GM19438 (cell line): Measurements from ENCODE around the gene PDZK1IP1.

Source experiments
- ATAC-seq: cut with Tn5 transposase; IDR thresholded peaks from one replicate; pipeline ENCODE4 v1.9.1; 2021; ENCODE audit warnings: low read depth; ENCODE audit not compliant: unreplicated experiment

The PDZK1IP1 gene, protein sequence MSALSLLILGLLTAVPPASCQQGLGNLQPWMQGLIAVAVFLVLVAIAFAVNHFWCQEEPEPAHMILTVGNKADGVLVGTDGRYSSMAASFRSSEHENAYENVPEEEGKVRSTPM

DNA sequence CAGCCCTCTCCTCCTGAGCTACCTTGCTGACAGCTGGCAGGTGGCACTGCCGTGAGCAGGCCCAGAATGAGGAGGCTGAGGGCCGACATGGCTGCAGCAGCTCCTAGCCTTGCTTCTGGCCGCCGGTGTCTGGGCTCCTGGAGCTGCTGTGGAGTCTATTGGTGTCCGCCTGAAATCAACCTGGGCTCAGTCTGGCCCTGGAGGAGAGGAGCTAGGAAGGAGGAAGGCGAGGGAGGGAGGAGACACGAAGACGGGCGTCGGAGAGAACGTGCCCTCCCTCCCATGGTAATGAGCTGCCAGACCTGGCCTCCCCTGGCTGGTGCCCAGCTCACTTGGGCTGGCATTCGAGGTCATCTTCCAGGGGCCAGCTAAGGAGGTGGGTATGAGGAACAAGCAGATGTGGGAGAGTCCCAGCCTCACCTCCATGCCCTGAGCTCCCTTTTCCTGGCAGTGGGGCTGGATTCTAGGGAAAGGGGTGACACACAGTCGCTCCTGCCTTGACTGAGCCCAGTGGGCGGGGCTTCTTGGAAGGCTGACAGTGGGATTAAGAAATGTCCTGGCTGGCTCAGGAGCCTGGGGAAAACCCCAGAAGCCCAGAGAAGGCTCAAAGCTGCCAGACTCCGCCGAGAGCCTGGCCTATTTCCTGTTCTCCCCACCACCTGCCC is at the start of gene PDZK1IP1:
Gene PDZK1IP1 (minus strand): TSS at position 193 of the 665 bp plus-strand sequence. CDS start 104 bp downstream, at position 89.
- no peak for ATAC-seq

DNA sequence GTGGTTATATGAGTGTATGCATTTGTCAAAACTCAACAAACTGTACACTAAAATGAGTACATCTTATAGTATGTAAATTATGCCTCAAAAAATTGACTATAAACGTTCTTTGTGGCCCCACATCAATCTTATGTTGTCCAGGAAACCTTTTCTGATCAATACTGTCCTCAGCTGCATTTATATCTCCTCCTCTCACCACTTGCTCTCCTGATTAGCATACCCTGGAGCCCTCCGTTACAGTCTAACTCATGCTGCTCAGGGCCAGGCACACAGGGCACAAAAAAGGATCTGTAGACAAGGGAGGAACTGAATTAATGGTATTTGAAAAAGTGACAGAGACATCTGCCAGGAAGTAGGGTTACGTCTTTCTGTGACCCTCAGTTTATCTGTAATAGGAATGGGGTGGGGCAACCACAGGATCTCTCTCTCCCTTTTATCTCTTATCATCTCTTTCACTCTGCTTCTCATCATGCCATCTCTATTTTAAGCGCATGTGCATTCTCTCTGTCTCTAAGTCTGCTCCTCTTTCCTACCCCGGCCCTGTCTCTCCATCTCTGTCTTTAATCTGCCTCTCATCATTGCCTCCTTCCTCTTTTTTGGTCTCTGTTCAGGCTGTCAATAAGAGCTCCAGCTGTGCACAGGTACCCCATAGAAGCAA is 49.2 kb upstream of the PDZK1IP1 start:
- no peak for ATAC-seq

DNA sequence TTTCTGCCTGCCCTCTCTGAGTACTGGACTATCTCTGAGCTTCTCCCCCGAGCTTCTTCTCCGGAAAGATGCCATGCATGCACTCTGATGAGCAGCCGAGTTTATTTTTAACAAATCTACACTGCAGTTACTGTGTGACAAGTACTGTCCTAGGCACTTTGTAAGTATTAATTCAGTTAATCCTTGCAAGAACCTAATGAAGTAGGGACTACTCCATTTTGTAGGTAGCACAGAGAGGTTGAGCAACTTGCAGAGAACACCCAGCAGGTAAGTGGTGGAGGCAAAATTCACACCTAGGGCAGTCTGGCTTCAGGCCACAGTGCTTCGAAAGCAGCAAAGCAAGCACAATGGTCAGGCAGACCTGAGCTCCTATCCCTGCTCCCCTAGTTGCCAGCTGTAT is 46.0 kb upstream of the PDZK1IP1 start:
- no peak for ATAC-seq

DNA sequence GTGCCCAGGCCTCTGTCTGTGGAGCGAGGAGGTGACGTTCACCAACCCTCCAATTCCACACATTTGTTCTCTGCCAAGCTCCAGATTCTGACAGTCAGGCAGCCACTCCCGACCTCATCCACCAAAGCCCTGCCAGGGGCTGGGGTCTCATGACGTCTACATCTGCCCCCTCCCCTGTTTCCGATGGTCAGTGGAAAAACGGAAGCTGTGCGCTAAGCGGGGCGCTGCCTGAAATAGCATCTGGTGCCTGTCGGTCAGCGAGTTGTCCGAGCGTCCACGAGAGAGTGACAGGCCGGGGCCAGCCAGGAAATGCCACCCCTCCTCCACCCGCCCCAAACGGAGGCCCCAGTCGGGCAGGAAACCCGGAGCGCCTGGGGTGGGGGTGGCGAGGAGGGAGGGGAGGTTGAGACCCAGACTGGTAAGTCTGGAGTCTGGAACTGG is 45.4 kb upstream of the PDZK1IP1 start:
- ATAC-seq, result no peak

DNA sequence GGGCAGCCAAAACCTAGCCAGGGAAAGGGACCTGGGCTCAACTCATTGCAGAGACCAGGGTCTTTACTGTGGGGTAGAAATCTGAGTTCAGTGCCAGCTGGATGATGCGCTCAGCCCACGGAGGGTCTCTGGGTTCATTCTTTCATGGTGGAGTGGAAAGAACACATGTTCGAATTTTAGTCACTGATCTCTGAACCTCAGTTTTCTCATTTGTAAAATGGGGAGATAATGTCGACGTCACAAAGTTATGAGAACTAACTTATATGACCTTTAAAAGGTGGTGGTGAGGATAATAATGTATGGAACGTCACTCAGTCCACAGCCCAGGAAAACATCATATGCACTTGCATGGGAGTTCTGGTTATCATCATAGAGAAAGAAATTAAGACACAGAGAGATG is 43.4 kb upstream of the PDZK1IP1 start:
- no peak for ATAC-seq

DNA sequence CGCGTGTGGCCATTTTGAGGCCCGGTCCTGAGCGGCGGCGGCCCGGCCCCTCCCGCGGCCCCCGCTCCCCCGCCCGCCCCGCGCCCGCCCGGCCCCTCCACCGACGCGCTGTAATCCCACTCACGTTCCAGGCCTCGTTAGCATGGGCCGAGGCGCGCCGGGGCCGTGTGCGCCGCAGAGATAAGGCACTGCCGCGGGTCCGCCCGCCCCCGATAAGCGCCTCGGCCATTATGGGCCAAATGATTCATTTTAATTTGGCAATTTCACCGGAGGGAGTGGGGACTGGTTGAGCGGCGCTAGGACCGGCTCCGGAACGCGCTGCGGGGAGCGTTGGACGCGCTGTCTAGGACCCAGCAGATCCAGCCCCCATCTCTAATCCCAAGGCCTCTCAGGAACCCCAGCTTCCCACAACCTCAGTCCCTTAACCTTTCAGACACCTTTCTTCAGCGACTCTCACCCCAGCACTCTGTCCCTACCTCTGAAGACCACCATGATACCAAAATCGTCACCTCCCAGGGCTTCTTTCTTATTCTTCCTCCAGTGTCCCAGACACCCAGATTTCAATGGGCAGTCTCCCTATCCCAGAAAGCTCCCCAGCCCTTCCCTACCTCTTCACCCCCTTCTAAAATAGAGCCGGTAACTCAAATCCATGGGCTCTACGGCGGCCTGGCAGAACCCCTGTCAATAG is 42.5 kb upstream of the PDZK1IP1 start, which contains the start of gene TAL1:
Gene TAL1 (minus strand): TSS at position 39 of the 688 bp plus-strand sequence. CDS start 6,337 bp downstream, outside the sequence.
- no peak for ATAC-seq

DNA sequence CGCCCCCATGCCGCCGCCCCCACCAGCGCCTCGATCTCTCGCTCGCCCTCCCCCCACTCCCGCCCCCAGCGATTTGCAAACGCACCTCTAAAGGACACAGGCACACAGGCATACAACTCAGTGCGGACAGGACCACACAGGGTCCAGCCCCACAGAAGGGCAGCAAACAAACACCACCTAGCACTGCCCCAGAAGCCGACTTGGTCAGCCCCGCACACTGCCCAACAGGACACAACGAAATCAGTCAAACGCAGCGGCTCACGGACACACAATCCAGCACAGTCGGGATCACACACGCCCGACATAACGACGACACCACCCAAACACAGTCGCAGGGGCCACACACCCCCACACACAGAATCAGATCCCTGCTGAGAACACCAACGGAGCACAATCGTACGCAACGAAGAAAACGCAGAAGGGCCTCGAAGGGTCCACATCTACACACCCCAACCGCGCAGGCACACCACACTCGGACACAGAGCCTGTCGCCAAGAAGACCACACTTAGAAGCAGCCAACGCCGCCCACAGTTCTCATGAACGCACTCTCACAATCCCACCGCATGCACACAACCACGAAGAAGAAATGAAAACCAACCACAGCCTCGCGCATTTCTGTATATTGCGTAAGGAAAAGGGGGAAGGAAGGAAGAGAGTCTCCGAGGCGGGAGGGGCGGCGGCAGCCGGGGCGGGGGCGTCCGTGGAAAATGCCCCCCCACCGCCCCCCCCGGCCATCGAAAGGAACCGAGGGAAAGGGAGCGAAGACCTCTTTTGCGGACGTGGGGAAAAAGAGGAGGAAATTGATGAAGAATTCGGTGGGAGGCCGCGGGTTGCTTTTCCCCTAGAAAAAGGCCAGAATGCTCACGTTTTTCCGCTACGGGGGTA is 41.7 kb upstream of the PDZK1IP1 start:
- ATAC-seq, result no peak

DNA sequence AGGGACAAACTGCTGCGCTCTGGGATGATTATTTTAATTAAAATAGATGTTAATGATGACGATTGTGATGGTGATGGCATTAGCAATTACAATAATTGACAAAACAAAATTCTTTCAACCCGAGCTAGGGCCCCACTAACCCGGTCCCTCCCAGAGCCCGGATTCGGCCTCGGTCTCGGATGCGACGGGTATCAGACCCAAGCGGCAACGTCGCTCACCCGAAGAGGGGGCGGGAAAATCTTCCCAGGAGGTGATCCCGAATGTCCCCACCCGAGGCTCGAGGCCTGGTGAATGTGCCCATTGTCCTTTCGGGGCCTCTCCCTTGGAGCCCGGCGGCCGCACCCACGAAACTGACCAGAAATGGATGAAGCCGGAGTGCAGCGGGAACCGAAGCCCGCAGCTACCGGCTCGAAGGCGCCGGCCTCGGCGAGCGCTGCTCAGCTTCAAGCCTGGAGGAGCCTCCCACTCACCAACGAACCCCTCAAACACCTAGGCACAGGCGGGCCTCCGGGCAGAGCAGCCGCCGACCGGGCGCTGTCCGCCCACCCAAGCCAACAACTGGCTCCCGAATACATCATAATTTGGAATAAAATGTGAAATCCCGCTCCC is 41.0 kb upstream of the PDZK1IP1 start:
- ATAC-seq, result no peak

DNA sequence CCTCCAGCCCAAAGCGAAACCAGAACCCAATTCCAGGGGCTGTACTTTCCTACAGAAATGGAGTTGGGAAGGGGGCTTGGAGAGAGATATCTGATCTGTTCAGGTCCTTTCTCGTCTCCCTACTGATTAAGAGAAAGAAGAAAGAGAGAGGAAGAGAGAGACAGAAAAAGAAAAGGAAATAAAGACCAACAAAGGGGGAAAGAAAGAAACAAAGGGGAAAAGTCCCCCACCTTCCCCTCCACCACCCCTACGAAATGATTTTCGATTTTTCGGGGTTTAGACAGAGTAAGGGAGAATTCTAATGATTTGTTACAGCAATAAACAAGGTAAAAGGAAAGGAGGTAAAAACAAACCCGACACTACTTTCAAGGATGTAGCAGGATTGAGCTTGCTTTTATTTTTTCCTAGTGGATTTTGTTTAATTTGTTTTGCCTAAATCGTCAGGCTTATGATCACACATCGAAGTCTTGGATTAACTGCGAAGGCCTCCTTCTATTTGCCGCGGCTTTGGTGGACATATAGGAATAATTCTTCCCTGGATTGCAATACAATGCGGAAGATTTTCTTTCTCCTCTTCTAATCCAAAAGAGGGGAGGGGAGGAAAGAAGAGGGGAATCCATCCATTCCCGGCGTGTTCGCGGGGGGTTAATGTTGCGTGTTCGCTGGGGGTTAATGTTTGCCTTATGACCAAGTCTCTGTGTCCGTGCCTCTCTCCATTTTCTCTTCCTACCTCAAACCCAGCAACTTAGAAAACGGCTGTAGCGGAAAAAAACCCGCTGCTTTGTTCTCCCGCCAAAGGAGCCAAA is 40.3 kb upstream of the PDZK1IP1 start:
- ATAC-seq, result no peak

DNA sequence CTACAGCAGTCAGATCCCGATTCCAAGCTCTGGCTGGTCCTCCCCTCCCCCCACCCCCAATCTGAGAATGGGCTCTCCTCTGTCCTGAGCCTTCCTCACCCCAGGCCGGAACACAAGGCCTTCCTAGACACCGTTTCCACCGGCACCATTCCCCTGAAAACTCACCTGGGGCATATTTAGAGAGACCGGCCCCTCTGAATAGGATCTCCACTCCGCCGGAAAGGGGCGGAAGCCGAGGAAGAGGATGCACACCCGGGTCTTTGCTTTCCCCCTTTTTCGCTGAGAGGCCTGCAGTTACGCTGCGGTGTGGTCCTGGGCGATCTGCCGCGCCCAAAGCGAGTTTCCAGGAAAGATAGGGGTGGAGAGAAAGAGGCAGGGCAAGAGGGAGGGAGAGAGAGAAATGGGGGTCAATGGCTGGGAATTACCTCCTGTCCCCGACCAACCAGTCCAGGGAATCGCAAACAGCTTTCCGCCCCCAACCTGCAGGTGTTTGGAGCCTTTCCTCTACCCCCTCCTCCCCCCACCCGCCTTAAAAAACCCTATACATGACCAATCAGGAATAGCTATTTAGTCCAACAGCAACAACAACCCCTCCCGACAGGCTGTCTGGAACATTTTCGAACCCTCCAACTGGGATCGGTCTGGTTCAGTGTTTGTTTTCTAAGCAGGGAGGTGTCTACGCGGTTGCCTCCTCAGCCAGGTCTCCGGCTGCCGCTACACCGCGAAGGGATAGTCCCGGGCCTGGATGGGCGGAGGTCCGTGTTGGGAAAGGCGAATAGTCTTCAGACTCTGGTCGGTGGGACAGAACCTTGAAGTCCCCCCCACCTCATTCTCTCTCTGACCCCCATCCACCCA is 39.4 kb upstream of the PDZK1IP1 start:
- ATAC-seq, result no peak

DNA sequence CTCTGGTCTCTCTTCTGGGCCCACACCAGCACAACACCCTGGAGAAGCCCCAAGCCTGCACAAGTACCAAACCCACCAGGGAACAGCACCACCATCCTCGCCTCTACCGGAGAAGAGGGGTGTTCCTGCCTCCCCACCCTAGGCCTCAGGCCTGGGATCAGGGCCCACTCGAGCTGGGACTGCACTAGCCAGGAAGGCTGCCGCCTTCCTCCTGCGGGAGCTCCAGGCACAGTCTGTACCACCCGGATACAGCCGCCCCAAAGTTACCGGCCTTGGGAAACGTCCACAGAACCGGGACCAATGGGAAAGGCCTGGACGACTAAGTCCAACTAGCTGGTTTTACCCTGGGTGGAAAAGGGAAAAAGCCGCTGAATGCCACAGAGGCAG is 38.8 kb upstream of the PDZK1IP1 start:
- no peak for ATAC-seq

DNA sequence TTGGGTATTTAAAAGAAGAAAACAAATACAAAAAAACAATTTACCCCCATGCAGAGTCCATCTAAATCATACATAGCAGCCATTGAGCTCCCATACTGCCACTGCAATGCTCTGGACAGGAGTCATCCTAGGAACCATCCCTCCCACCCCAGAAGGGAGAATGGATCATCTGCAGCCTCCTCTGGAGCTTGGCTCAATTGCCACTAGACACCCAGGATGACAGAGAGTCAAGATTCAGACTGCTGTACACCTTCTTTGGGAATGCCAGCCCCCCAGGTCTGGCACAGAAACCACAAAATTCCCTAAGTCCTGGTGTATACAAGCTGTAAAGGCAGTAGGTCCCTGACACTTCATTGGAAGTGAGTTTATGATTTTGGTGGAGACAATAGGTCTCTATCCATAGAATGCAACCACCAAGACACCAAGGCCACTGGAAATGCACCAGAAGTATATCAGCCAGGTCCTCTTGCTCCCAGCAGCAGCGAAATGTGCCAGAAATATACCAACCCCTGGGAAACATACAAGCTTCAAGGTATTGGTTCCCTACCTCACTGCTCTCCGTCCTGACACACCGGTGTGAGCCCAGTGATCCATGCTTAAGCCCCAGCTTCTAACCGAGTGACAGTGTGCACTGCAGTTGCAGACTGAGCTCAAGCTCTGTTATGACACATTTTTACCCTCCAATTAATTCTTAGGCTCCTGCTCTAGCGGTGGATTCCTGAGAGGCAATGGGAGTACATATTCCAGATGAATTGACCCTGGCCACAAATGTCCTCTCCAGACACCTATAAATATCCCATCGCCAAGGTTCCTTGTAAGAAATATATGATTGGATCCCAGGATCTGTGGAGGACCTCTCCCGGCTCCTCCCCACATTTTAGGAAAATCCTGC is 37.8 kb upstream of the PDZK1IP1 start:
- no peak for ATAC-seq

DNA sequence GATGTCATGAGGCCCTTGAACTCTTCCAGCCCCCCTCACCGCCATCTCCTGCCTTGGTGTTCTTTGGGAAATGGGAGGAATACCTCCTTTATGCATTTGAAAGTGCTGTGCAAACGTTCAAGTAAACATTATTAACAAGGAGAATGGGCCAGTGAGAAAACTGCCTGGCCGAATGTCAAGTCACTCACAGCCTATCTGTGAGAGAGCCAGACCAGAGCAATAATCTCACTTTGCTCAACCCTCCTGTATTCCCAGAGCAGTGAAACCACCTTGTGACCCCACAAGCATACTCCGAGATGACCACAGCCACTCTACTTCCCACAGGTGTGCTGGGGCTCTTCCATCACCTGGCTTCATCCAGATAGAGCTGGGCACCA is 37.0 kb upstream of the PDZK1IP1 start:
- ATAC-seq, result no peak

DNA sequence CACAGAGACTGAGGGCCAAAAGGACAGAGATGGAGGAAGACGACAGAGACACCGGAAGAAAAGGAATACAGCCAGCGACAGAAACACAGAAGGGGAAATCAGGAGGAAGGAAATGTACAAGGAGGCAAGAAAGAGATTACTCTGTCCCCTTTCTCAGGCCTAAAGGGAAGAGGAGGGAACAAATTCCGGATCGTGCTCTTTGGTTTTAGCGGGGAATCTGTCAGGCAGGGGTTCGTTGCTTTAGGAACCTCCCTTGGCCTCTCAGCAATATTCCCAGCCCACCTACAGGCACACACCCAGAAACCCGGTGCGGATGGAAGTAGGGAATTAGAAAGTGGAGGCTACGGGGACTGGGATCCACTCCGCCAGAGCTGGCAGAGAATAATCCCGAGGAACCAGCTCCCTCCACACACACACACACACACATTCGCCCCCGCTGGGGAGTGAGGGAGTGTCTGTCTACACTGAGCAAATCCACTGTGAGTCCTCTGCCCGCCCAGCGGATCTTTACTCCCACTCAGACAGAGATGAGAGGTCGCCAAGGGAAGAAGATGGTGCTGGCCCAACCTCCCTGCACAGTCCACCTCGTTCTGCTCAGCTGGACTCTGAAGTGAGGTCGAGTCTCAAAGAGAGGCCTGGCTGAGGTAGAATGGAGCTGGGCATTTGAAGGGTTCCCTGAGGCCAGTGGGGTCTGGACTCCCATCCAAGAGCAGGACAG is 36.4 kb upstream of the PDZK1IP1 start:
- ATAC-seq, result no peak

DNA sequence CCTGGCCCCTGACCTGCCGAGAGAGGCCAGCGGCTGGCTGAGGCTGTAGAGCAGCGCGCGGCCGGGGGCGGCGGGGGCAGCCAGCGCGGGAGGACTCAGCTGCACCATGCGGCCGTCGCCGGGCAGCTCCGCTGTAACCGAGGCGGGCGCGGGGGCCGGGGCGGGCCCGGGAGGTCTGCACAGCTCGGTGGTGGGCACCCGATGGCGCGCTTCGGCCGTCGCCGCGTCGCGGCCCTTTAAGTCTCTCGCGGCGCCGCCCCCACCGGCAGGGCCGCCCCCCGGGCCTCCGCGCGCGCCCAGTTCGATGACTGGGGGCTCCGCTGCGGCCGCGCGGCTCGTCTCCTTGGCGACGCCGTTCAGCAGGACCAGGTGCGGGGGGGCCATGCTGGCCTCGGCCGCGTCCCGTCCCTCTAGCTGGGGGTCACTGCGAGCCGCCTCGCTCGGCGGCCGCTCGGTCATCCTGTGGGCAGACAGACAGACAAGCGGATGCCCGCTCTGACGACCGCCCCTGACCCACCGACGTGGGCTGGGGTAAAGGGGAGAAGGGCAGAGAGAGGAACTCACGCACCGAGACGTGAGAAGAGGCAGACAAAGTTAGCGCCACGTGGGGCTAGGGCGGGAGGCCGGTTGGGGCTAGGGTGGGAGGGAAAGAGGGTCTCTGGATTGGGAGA is 35.7 kb upstream of the PDZK1IP1 start:
- no peak for ATAC-seq
